WTC11 (cell line): Measurements from ENCODE around the gene CBFA2T3. TPM values are rescaled to one million over a fixed set of nuclear protein-coding genes. Genes with fewer than 3 reads are reported as not detected.
A peak's percentile ranks its signal among the peaks of the same experiment; 100 is the strongest.

Experiments
- ATAC-seq: fragments of 200-7000 bp; cut with Tn5 transposase; 2 replicates; pipeline ENCODE4 v1.10.0; 2021; ENCODE audit warnings: mild to moderate bottlenecking, moderate library complexity
- CTCF ChIA-PET: fragments of 300-600 bp; sonication (Branson Sonifier 250); formaldehyde crosslinking; loops from one replicate; lab custom pipeline; 2021; ENCODE audit warnings: antibody characterized with exemption; lab: Charles Lee
- POLR2A ChIA-PET: fragments of 350-600 bp; sonication (Branson Sonifier 250); formaldehyde crosslinking; loops from one replicate; lab custom pipeline; 2021; ENCODE audit warnings: antibody characterized with exemption; lab: Charles Lee
- DNase-seq: peaks from one replicate; pipeline ENCODE4 v3.0.0; 2021; ENCODE audit warnings: low spot score
- H3K27ac Mint-ChIP-seq: 2 replicates; pipeline ENCODE4 v1.8.0; 2021; ENCODE audit warnings: mixed read lengths
- H3K27me3 Mint-ChIP-seq: 2 replicates; pipeline ENCODE4 v1.8.0; 2021; ENCODE audit warnings: low read depth, mild to moderate bottlenecking, moderate library complexity, mixed read lengths
- H3K36me3 Mint-ChIP-seq: 2 replicates; pipeline ENCODE4 v1.8.0; 2021; ENCODE audit warnings: mixed read lengths
- H3K4me1 Mint-ChIP-seq: 2 replicates; pipeline ENCODE4 v1.8.0; 2022; ENCODE audit warnings: mixed read lengths
- H3K4me3 Mint-ChIP-seq: 2 replicates; pipeline ENCODE4 v1.8.0; 2021; ENCODE audit warnings: mild to moderate bottlenecking, moderate library complexity, mixed read lengths
- H3K9me3 Mint-ChIP-seq: 2 replicates; pipeline ENCODE4 v1.8.0; 2021; ENCODE audit warnings: mixed read lengths
- ARID4B ChIP-seq: sonication (generic); formaldehyde crosslinking; IDR thresholded peaks from 2 replicates; pipeline ENCODE4 v1.8.0; 2023; ENCODE audit warnings: missing genetic modification reagents, mild to moderate bottlenecking, borderline replicate concordance
- ATF2 ChIP-seq: sonication (generic); formaldehyde crosslinking; IDR thresholded peaks from 2 replicates; pipeline ENCODE4 v1.8.1; 2022; ENCODE audit warnings: low read depth, missing genetic modification reagents, borderline replicate concordance
- FOXP1 ChIP-seq: sonication (generic); formaldehyde crosslinking; IDR thresholded peaks from 2 replicates; pipeline ENCODE4 v1.8.0; 2022; ENCODE audit warnings: missing genetic modification reagents, mild to moderate bottlenecking, moderate library complexity, borderline replicate concordance
- FOXP4 ChIP-seq: sonication (generic); formaldehyde crosslinking; IDR thresholded peaks from 2 replicates; pipeline ENCODE4 v1.8.0; 2022; ENCODE audit warnings: mild to moderate bottlenecking, missing genetic modification reagents
- IRF2 ChIP-seq: sonication (generic); formaldehyde crosslinking; IDR thresholded peaks from 2 replicates; pipeline ENCODE4 v1.8.0; 2022; ENCODE audit warnings: low read depth, missing genetic modification reagents, borderline replicate concordance
- JAZF1 ChIP-seq: fragments of 250-450 bp; sonication (Bioruptor Pico); IDR thresholded peaks from 2 replicates; pipeline ENCODE4 v1.9.0; 2021; ENCODE audit warnings: moderate library complexity, mild to moderate bottlenecking, inconsistent platforms
- KAT7 ChIP-seq: sonication (generic); formaldehyde crosslinking; IDR thresholded peaks from 2 replicates; pipeline ENCODE4 v1.8.1; 2023; ENCODE audit warnings: missing genetic modification reagents, mild to moderate bottlenecking, borderline replicate concordance
- MXD4 ChIP-seq: fragments of 250-450 bp; sonication (Bioruptor Pico); IDR thresholded peaks from 2 replicates; pipeline ENCODE4 v1.8.0; 2021; ENCODE audit warnings: mild to moderate bottlenecking, moderate library complexity, borderline replicate concordance
- RELA ChIP-seq: sonication (generic); formaldehyde crosslinking; IDR thresholded peaks from 2 replicates; pipeline ENCODE4 v1.8.1; 2022; ENCODE audit warnings: missing genetic modification reagents, mild to moderate bottlenecking, borderline replicate concordance
- TCF7 ChIP-seq: sonication (generic); formaldehyde crosslinking; IDR thresholded peaks from 2 replicates; pipeline ENCODE4 v1.8.0; 2022; ENCODE audit warnings: mild to moderate bottlenecking, low read depth, missing genetic modification reagents, moderate library complexity
- TEAD1 ChIP-seq: sonication (generic); formaldehyde crosslinking; IDR thresholded peaks from 2 replicates; pipeline ENCODE4 v1.8.0; 2022; ENCODE audit warnings: mild to moderate bottlenecking, missing genetic modification reagents
- USF2 ChIP-seq: sonication (generic); formaldehyde crosslinking; IDR thresholded peaks from 2 replicates; pipeline ENCODE4 v1.8.1; 2023; ENCODE audit warnings: mild to moderate bottlenecking, missing genetic modification reagents, moderate library complexity
- ZBTB21 ChIP-seq: sonication (generic); formaldehyde crosslinking; IDR thresholded peaks from 2 replicates; pipeline ENCODE4 v1.8.1; 2023; ENCODE audit warnings: mild to moderate bottlenecking, missing genetic modification reagents, borderline replicate concordance
- ZBTB43 ChIP-seq: sonication (generic); formaldehyde crosslinking; IDR thresholded peaks from 2 replicates; pipeline ENCODE4 v1.8.1; 2023; ENCODE audit warnings: mild to moderate bottlenecking, missing genetic modification reagents
- ZMAT4 ChIP-seq: fragments of 250-450 bp; sonication (Bioruptor Pico); IDR thresholded peaks from 2 replicates; pipeline ENCODE4 v1.9.0; 2021; ENCODE audit warnings: mild to moderate bottlenecking
- ZNF219 ChIP-seq: sonication (generic); formaldehyde crosslinking; IDR thresholded peaks from 2 replicates; pipeline ENCODE4 v1.8.0; 2023; ENCODE audit warnings: missing genetic modification reagents, mild to moderate bottlenecking, borderline replicate concordance
- ZNF232 ChIP-seq: sonication (generic); formaldehyde crosslinking; IDR thresholded peaks from 2 replicates; pipeline ENCODE4 v1.8.0; 2022; ENCODE audit warnings: mild to moderate bottlenecking, missing genetic modification reagents
- ZNF317 ChIP-seq: sonication (generic); formaldehyde crosslinking; IDR thresholded peaks from 2 replicates; pipeline ENCODE4 v1.8.1; 2023; ENCODE audit warnings: low read depth, mild to moderate bottlenecking, moderate library complexity, missing genetic modification reagents, borderline replicate concordance
- total RNA-seq: library from RNA; stranded (reverse); gene quantifications from 3 replicates; pipeline ENCODE4 v1.2.3, GENCODE V29; 2021

Gene CBFA2T3
- total RNA-seq, 1 experiment from 2014 or later: 2.6 TPM

- TF ChIP-seq ARID4B (CRISPR knock-in tag) (no peak), ZBTB21 (CRISPR knock-in tag) (no peak), IRF2 (CRISPR knock-in tag) (no peak), ATF2 (no peak), JAZF1 (CRISPR knock-in tag) (no peak), FOXP1 (CRISPR knock-in tag) (no peak)
Measured at GRCh38 chr16:88927661-88928060, 49.3 kb downstream of the CBFA2T3 start (continued).

GRCh38 chr16:88927010-88927409 lies 50.0 kb downstream of the CBFA2T3 start:
- no peaks in the 10 kb centered on the region for H3K27me3 Mint-ChIP-seq
- ChIA-PET POLR2A (no interaction called here), CTCF (interaction anchor here (1.1 kb wide), 2 partner anchors 190 to 240 kb away, joined by 3 to 6 read pairs; no protein-coding TSS in a partner anchor)
- H3K4me1 Mint-ChIP-seq: peaks cover 14% of the 10 kb centered on the region
- TF ChIP-seq TCF7 (CRISPR knock-in tag) (no peak), ZNF232 (CRISPR knock-in tag) (no peak), ZNF219 (CRISPR knock-in tag) (no peak), RELA (CRISPR knock-in tag) (no peak), ZBTB43 (CRISPR knock-in tag) (no peak), IRF2 (CRISPR knock-in tag) (no peak), ZNF317 (CRISPR knock-in tag) (no peak), MXD4 (CRISPR knock-in tag) (no peak), USF2 (CRISPR knock-in tag) (no peak), FOXP4 (CRISPR knock-in tag) (no peak), ZMAT4 (CRISPR knock-in tag) (no peak), TEAD1 (no peak), FOXP1 (CRISPR knock-in tag) (no peak), KAT7 (CRISPR knock-in tag) (no peak)
- H3K36me3 Mint-ChIP-seq: no peaks in the 10 kb centered on the region
- no peak for DNase-seq
- H3K27ac Mint-ChIP-seq: peak overlapping the region; percentile 60
- H3K4me3 Mint-ChIP-seq: no peak overlapping the region
- no peak for ATAC-seq
- H3K9me3 Mint-ChIP-seq: peaks cover 7% of the 10 kb centered on the region
